RCC 7860 (cell line): ENCODE results near the gene SPDYE2B.
"Not testable (repeated sequence)": the region's sequence is repeated elsewhere in the genome, so short reads cannot be mapped to it uniquely, and the experiment has no call there.

Experiments
- DNase-seq: peaks from one replicate; pipeline ENCODE4 v3.0.0-alpha.2; 2015; ENCODE audit warnings: low spot score
- FAIRE-seq: peaks from 2 replicates; lab custom pipeline; 2012; peaks lifted over from hg19 to GRCh38; lab: Jason Lieb, UNC

SPDYE2B gene

DNA sequence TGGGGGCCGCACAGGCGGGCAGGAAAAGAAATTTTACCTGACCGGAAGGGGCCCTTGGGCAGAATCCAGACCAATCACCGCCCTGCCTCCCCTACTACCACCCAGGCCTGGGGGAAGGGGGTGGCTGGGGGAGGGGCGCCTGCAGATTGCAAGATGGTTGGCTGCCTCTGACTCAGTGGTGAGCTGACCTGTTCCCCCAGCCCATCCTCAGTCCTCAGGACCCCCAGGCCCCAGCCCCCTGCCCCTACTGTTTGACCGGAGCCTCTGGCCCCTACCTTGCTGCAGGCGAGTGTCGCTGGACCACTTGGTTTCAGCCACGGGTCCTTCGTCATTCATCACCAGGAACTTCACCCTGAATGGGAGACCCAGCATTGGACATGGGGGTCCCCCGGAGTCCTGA is 11.3 kb upstream of the SPDYE2B start:
- not testable (repeated sequence) for DNase-seq

DNA sequence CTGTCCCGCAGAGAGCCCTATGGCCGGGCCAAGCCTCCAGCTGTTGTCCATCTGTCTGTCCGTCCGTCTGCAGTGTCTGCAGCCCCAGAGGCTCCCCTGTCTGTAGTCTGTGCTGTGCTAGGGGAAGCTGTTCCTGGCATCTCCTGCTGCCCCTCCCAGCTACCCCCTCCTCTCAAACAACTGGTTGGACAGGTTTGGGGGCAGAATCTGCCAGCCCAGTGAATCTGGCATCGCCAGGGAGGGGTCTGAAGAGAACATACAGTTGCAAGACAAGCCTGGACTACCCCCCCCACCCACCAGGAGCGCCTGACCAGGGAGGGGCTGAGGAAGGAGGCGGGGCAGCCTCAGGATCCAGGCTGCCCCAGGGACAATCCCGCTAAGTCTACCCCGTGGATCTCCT is 7.4 kb upstream of the SPDYE2B start, which contains the start of gene UPK3BL1:
Gene UPK3BL1 (minus strand): TSS at position 101 of the 400 bp plus-strand sequence. CDS start 50 bp downstream, at position 51.
- FAIRE-seq, result not testable (repeated sequence)

More for the DNA sequence above, 11.3 kb upstream of the SPDYE2B start:
- FAIRE-seq, result not testable (repeated sequence)

DNA sequence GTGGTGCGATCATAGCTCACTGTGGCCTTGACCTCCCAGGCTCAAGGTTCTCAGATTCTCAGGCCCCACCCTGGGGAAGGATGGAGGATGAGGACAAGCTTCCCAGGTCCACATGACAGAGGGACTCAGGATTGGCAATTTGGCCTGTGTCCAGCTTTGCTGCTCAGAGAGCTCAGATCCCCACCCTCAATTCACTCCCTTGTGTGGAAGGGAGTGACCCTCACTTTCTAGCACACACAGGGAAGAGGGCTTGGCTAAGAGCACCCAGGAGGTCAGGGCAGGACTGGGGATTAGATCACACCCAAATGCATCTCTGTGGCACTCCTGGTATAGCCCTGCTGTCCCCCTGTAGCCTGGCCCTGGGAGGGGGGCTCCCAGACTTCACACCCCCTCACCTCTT is 6.7 kb upstream of the SPDYE2B start:
- not testable (repeated sequence) for DNase-seq, FAIRE-seq

More for the DNA sequence above, 7.4 kb upstream of the SPDYE2B start, which contains the start of gene UPK3BL1:
- DNase-seq, result not testable (repeated sequence)

DNA sequence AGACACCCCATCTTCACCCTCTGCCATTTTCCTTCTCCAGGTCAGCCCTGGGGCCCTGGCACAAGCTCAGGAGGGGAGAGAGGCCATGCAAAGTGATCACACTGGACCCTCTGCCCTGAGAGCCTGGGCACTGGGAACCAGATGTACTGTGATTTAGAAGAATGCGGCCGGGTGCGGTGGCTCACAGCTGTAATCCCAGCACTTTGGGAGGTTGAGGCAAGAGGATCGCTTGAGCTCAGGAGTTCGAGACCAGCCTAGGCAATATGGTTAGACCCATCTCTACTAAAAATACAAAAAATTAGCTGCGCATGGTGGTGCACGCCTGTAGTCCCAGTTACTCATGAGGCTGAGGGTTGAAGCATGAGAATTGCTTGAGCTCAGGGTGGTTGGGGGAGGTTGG is 2.3 kb upstream of the SPDYE2B start:
- not testable (repeated sequence) for DNase-seq, FAIRE-seq

DNA sequence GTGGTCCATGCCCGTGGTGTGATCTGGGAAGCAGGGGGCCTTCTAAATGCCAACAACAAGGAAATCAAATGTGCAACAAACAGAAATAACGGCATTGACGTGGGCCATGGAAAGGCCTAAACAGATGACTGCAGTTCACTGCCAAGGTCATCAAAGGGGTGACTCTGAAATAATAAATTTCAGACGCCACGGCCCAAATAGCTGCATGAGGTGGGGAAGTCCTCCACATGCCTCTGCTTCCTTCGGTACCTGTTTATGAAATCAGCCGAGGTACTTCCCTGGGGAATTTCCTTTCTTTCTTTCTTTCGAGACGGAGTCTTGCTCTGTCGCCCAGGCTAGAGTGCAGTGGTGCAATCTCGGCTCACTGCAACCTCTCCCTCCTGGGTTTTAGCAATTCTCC is 14.6 kb downstream of the SPDYE2B start:
- DNase-seq, FAIRE-seq: not testable (repeated sequence)

DNA sequence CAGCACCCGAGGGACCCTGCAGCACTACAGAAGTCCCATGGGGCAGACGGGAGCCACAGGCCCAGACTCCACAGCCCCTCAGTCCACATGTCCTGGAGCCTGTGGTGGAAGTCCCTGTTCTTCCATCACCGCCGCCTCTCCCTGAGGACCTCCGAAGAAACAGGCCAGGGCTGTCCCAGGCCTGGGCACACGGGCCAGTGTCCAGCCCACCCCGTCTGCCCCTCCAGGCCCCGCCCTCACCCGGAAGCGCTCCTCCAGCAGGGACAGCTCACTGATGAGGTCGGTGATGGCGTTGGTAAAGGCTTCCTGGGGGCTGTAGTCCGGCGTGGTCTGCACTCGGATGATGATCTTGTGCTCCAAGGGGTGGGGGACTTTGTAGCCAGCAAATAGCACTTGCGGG is 16.7 kb downstream of the SPDYE2B start:
- FAIRE-seq, DNase-seq: not testable (repeated sequence)

DNA sequence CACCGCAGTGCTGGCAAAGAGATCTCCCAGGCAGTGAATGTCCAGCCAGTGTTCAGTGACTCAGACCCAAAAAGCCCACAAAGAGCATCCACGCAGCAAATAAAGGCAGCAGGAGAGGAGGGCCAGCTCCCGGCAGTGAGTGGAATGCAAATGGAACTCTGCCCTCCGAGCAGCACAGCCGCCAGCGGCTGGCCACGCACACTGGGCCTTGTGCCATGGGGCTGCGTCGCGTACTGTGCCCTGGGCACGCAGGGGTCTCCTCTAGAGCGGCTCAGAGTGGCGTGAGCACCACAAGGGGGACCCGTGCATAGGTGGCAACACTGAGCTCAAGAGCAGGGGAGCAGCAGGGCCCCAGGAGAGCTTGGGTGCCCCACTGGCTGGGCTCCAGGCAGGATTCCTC is 17.4 kb downstream of the SPDYE2B start:
- FAIRE-seq, DNase-seq: not testable (repeated sequence)

DNA sequence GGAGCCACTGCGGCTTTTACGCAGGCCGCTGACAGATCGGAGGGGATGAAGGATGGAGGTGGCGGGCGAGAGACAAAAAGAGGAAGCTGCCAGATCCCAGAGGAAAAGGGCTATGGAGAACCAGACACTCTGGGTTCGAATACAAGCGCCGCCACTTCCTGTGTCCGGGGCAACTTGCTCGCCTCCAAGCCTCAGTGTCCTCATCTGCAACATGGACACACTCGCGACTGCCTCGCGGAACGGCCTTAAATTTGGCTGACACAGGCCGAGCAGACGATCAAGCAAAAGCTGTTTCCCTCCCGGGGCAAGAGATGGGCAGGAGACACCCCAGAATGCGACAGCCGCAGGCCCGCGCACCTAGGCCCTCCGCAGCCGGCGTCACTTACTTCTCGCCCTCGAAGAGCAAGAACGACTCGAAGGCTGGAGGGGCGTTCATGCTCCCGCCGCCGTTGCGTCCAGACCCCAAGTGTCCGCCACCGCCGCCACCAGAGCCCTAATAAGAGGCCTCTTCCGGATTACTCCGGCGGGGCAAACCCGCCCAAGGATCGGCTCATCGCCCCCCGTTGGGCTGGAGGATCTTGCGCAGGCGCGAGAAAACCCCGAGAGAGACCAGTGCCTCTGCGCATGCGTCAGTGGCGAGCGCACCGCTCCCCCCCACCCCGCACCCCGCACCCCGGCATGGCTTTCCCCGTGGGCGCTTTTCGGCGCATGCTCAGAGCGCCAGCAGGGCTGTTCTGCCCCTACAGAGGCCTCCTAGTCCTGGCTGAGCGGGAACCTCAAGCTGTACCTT is 21.2 kb downstream of the SPDYE2B start, which contains the start of gene POLR2J2:
Gene POLR2J2 (minus strand): TSS at position 498 of the 790 bp plus-strand sequence. CDS start 62 bp downstream, at position 436.
- DNase-seq, result peak; percentile 39

DNA sequence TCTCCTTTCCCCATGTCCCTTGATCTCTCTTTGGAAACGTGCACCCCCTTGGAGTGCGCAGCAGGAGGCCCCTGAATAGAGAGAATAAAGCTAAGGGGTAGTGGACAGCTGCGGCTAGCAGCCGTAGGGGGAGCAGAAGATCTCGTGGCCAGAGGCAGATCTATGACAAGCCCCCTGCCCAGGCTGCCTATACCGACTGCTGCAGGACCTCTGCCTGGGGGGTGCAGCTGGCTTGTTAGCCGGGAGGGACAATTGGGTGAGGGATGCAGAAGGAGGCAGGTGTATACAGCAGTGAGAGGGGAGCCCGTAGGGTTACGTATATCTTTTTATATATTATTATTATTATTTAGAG is 21.8 kb downstream of the SPDYE2B start:
- FAIRE-seq, DNase-seq: not testable (repeated sequence)

More for the DNA sequence above, 21.2 kb downstream of the SPDYE2B start, which contains the start of gene POLR2J2:
- FAIRE-seq, result not testable (repeated sequence)

DNA sequence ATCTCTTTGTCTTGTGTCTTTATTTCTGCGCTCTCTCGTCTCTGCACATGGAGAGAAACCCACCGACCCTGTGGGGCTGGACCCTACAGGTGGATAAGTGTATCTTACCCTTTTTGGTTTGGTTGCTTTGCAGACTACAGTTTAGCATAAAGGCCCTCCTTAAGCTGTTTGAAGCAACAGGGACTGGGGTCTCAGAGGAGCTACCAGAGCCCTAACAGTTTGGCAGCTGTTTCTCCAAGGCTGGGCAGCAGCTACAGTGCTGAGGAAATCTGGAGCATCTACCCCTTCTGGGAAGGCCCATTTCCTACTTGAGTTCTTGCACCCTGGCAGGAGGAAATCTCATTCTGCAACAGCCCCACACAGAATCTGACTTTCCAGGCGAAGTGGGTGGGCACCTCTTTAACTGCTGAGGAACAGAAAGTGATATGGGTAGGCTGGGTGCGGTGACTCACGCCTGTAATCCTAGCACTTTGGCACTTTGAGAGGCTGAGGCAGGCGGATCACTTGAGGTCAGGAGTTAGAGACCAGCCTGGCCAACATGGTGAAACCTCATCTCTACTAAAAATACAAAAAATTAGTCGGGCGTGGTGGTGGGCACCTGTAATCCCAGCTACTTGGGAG is 23.4 kb downstream of the SPDYE2B start:
- not testable (repeated sequence) for DNase-seq, FAIRE-seq

DNA sequence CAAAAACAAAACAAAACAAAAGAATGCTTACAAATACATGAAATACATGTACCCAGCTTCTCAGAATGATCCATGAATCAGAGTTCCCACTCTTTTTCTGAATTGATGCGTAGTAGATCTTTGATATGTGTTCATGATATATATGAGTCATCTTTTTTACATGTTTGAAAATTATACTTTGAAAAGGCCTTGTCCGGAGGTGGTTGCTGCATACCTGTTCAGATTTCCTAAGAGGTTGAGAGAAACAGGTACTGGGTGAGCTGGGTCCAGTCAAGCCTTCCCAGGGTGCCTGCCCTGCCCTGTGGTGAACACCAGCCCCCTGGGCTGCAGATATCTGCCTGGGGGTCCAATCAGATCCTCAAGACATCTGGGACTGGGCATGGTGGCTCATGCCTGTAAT is 25.4 kb downstream of the SPDYE2B start:
- DNase-seq, FAIRE-seq: not testable (repeated sequence)

DNA sequence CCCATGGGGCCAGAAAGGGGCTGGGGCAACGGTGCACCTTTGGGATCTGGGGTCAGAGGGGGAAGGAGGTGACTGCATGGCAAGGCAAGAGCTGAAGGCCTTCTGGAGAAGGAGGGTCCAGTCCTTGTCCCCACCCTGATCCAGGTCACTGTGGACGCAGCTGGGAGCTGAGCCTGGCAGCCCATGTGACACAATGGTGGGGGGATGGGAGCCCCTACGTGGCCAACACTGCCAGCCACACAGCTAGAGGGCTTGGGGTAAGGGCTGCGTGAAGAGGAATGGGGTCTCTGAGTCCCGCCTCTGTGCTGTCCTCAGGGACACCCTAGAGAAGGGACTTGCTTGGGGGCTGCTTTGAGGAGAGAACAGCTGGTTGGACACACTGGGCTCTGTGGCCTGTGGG is 30.7 kb downstream of the SPDYE2B start:
- DNase-seq, FAIRE-seq: not testable (repeated sequence)

DNA sequence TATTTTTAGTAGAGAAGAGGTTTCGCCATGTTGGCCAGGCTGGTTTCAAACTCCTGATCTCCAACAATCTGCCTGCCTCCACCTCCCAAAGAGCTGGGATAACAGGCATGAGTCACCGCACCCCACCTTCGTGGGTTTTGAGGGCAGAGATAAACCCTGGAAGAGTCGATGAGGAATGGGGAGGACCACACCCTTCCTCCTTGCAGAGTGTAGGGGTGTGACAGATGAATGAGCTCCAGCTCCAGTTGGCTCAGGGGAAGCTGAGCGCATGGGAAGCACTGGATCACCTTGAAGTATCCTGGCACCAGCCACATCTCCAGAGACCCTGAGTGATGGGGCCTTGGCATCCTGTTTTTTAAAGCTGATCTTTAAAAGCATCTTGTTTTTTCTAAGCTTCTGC is 32.4 kb downstream of the SPDYE2B start:
- FAIRE-seq, DNase-seq: not testable (repeated sequence)

DNA sequence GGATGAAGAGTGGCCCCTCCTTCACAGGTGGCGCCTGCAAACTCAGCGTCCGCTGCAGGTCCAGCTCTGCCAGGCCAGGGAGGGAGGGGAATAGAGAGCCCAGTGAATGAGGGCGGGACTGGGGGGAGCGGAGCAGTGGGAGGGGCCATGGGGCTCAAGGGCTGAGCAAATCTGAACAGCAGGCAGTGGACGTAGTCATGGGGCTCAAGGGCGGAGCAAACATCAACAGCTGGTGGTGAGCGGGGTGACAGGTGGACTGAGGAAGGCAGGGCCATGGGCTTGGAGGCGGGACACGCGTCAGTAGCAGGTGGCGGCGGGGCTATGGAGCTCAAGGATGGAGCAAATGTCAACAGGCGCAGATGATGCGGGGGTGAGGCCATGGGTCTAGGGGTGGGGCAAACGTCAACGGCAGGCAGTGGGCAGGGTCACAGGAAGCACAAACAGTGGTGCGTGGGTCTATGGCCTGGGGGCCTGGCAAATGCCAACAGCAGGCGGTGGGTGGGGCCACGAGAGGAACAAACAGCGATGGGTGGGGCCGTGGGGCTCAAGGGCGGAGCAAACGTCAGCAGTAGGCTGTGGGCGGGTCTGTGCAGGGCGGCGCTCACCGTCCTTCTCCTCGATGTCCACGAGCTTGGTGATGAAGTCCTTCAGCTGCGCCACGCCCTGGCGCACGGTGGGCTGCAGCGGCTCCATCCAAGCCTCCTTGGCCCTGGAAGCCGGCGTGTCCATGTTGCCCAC is 38.3 kb downstream of the SPDYE2B start:
- DNase-seq, result not testable (repeated sequence)

DNA sequence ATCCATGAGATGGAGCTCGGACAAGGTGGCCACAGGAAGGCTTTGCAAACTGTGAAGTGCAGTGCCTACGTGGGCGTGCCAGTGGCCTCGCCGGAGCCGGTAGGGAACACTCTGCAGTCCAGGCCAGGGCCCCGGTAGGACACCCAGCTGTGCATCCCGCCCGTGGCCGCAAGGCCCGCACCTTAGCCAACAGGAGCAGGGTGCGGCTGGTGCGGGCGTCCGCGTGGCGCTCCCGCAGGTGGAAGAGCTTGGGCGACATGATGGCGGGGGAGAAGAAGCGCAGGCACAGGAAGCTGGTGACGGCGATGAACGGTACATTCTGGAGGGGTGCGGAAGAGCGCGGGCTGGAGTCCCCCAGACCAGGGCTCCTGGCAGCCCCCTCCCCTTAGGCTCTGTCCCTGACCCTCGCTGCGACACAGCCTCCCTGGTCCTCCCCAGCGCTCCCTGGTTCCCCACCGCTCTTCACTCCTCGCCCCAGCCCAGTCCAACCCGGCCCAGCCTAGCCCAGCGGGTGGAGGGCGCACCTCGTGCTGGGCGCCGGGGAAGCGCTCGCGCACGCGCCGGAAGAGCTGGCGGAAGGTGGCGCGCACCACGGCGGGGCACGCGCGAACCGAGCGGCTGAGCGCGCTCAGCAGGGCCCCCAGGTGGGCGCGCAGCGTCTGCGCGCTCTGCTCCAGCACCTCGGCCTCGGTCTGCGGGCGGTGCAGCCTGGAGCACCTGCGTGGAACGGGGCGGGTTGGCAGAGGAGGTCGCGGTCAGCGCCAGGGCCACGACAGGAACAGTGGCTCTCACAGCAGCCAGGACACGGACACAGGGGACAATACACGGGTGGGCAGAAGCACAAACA is 39.5 kb downstream of the SPDYE2B start:
- not testable (repeated sequence) for DNase-seq, FAIRE-seq

More for the DNA sequence above, 38.3 kb downstream of the SPDYE2B start:
- not testable (repeated sequence) for FAIRE-seq

DNA sequence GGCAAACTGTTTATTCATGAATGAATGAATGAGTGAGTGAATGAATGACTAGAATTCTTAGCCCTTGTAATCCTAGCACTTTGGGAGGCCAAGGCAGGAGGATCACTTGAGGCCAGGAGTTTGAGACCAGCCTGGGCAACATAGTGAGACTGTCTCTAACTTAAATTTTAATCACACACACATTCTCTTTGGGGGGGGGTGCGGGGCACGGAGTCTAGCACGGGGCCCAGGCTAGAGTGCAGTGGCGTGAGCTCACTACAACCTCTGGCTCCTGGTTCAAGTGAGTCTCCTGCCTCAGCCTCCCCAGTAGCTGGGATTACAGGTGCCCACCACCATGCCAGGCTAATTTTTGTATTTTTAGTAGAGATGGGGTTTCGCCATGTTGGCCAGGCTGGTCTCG is 40.5 kb downstream of the SPDYE2B start:
- not testable (repeated sequence) for DNase-seq, FAIRE-seq

DNA sequence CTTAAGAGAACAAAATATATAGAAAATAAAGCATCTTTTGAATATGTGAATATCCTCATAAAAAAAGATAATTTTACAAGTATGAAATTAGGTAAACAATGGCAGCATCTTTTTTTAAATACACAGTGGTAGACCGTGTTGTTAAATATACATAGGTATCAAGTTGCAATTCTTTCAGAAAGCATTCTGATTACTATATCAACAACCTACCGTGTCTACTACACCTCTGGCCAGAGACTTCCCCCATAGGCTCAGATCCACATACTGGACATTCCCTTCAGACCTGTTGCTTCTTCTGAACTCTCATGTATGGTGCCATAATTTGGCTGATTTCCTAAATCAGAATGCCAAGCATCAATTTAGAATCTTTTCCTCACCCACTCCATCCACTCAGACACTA is 43.9 kb downstream of the SPDYE2B start:
- not testable (repeated sequence) for DNase-seq, FAIRE-seq

DNA sequence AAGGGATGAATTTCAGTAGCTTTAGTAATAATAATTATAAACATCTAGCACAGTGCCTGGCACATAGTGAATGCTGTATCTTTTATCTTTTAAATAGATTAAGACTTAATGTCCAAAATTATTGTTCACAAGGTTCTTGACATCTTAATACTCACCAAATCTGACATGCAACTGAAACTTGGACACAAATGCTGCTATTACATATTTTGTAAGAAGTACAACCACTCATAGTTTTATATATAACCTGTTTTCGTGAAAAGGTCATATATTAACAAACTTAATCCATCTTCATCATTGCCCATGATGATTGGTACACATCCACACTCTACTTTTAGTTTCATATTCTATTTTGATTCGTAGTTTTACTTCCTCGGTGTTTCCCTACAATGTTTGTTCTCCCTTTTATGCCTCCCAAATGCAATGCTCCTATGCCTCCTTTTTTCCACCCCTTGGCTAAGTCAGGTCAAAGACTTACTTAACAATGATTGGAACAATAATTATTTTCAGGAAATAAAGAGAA is 45.0 kb downstream of the SPDYE2B start:
- not testable (repeated sequence) for FAIRE-seq, DNase-seq

DNA sequence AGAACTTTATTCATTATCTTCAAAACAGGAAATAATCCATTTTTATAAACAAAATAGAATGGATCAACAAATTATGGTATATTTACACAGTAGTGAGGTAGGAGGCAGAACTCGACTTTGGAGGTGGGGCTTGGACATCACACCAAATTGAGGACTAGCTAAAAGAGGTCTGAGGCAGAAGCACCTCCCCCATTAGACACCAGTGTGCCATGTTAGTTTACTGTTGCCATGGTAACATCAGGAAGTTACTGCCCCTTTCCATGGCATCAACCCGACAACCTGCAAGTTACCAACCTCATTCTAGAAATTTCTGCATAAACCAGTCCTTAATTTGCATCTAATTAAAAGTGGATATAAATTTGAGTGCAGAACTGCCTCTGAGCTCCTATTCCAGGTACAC is 45.9 kb downstream of the SPDYE2B start:
- not testable (repeated sequence) for DNase-seq, FAIRE-seq
